GM15510 (cell line): ENCODE results near the gene CHMP5.

Experiments used
- POLR2A ChIP-seq: IDR thresholded peaks from 3 replicates; pipeline ENCODE4 v1.6.1; 2011; ENCODE audit warnings: borderline replicate concordance; ENCODE audit not compliant: insufficient read length; ENCODE audit errors: extremely low read depth

Gene CHMP5

DNA sequence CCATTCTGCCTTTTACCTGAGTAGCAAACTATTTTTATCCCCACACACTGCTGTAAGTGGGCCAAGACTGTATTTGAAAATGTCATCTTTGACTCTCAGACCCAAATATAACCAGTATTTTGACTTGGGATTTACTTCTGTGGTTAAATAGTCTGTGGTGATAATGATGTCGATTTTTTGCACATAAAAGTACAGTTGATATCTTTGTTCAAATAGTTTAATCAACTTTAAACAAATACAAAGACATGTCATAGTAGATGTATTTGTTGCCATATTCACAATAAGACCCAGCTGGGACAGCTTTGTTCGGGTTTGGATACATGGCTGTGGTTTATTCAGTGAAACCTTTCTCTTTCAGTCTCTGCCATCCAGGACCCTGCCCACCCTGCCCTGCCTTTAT, 45.9 kb downstream of the CHMP5 start:
- no peak for TF ChIP-seq POLR2A

DNA sequence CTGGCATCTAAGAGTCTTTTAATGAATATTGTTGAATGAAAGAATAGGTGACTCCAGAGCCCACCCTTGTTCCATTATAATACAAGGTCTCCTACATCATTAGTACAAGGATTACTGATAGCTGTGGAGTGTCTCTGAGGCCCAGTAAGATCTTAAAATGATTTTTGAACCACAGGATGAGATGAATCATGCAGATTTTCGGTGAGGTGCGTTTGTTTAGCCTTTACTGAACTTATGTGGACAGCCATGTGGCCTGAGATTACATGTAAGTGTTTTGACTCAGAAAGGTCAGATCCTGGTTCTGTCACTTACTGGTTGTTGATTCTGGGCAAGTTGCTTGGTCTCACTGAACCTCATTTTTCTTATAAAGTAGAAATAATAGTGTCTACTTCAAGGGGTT, 47.1 kb downstream of the CHMP5 start:
- TF ChIP-seq POLR2A, result no peak

DNA sequence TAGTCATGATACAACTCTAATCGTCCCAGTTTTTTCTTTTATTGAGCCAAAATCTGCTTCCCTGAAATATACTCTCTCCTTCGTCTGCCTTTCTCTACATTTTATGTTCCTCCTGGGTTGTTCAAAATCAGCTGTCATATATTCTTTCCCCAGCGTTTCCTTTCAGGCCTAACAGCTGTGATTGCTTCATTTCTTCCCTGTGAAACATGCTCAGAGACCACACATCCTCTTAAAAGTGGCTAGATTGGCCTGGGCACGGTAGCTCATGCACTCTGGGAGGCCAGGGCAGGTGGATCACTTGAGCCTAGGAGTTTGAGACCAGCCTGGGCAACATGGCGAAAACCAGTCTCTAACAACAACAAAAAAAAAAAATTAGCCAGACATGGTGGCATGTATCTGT, 50.5 kb downstream of the CHMP5 start:
- no peak for TF ChIP-seq POLR2A

DNA sequence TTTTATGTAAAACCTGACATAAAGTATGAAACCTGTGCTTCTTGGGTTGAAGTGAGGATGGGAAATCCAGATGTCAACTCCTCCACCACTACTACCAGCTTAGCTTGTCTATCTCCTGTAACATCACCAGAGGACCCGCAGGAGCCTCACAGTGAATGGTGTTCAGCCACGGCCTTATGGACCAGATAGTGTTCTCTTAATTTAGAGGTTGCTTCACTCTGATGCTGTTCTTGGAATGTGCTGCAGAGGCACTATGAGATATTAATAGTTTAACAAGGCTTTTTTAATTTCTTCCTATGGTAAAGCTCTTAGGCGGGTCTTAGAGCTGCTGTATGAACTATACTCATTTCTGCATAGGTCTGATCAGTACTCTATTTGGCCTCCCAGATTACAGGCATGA, 53.4 kb downstream of the CHMP5 start:
- TF ChIP-seq POLR2A, result no peak

DNA sequence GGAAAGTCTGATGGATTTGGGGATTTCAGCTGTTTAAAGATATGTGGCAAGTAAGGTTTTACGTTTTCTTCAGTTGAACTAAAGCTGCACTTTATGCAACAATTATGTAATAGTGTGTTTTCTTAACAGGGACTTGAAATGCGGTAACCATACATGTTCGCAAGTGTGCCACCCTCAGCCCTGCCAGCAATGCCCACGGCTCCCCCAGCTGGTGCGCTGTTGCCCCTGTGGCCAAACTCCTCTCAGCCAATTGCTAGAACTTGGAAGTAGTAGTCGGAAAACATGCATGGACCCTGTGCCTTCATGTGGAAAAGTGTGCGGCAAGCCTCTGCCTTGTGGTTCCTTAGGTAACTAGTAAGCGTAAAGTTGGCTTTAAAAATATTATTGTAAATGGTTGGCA, 53.9 kb downstream of the CHMP5 start:
- no peak for TF ChIP-seq POLR2A

DNA sequence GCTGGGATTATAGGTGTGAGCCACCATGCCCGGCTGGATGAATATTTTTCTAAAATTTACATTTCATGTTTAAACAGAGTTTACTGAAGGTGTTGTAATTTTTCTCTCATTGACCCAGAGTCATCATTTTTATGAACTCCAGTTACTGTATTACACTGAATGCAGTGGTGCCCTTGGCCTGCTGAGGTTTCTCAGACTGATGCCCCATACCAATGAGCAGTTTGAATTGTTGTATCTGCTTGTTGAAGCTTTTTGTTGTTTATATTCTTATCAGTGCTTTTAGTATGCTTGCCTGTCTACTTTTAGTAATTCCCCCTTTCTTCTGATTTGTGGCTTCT, 55.4 kb downstream of the CHMP5 start:
- no peak for TF ChIP-seq POLR2A

DNA sequence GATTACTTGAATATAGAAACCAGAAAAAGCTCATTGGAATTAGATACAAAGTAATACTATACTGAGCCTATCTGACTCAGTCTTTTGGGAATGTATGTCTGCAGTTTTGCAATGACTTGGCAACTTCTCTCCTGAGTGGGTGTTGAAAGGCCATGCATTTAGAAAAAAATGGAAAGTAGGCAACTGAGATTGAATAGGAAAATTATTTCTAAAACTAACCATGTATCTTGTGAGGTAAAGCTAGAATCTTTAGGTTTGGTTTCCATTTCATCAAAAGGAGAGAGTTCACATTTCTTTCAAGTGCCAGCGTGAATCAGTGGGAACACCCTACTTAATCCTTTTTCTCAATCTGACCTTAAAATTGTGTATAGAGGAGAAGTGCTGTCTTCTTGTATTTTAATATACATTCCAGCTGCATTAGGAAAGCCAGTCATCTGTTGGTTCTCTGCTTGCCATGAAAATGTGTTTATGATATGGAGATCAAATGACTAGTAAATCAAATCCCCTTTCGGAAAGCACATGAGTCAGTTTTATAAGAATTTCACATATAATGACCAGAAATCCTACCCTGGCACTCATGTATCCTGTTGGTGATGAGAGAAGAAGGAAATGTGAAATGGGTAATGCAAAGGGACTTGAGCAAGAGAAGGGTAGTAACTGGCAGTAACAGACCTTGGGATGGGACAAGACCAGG, 55.9 kb downstream of the CHMP5 start:
- TF ChIP-seq POLR2A, result no peak

DNA sequence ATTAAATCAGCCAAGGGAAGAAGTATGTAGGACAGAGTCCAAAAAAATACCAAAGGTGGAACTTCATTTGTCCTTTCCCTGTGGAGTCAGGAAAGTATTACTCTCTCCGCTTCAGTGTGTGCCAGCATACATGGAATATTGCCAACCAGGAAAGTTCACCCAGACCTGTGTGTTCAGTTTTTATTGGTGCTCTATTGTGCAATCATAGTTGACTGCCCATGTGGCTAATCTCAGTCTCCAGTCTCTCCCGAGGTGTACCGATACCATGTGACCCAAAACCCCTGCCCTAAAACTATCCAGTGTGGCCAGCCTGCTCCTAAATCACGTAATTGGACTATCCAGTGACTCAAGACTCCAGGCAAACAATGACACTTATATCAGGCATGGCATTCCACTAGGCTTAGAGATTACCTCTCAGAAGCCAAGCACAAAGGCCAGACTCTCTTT, 64.3 kb downstream of the CHMP5 start:
- TF ChIP-seq POLR2A, result no peak

DNA sequence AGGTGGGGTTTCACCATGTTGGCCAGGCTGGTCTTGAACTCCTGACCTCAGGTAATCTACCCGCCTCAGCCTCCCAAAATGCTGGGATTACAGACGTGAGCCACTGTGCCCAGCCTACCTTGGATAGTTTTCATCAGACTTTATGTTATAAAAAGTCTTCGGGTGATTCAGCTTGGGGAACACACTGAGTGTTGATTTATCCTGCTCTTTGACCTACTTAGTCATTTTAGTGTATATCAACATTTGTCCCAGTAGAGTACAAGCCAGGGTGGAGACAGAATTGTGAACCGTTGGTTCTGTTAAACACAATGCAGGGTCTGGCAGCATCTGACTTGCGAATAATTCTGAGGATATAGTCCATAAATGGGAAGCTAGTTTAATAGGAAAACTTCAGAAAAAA, 65.1 kb downstream of the CHMP5 start:
- no peak for TF ChIP-seq POLR2A

DNA sequence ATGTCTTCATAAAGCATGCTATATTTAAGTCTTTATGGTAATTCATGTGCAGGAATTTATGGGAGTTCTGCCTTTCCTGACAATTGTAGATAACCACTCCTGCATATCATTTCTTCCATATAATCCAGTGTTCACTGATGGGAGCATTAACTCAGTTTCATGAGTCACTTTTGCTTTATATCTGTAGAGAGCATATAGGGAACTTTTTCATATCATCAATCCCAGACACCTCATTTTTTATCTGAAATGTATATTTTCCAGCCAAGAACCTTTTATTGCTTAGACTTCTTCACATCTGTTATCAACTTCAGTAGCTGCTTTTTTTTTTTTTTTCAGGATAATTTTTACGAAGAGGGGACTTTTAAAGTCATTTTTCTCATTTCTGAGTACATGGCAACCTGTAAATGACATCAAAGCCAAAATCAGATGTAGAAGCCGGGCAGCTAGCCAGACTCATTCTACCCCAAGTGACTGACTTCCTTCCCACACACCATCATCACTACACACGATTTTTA, 66.6 kb downstream of the CHMP5 start:
- TF ChIP-seq POLR2A, result no peak
